SKM-1 (cell line): ENCODE measurements around the gene GPHN.

Experiments used
- DNase-seq: peaks from one replicate; lab custom pipeline; 2025; ENCODE audit not compliant: unreplicated experiment; lab: John Stamatoyannopoulos, UW

The GPHN gene

GRCh38 chr14:66916421-66916820 lies 408.5 kb downstream of the GPHN start:
- DNase-seq: no peak

DNA sequence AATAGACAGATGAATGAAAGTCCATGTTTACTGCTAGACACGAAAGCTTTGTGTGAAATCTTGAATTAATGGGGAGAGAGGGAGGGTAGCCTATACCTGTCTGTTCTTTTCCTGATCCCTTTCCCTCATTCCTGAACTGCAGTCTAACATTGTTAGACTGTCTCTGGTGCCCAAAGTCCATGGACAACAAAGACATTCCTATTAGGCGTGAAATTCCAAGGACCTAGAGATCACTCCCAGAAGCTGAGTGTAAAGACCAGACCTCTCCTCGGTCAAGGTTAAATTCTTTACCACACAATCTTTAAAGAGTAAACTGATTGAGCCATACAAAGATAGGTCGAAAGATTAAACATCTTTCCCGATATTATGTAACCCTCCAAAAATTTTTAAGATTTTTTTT lies 410.6 kb downstream of the GPHN start:
- DNase-seq: no peak

DNA sequence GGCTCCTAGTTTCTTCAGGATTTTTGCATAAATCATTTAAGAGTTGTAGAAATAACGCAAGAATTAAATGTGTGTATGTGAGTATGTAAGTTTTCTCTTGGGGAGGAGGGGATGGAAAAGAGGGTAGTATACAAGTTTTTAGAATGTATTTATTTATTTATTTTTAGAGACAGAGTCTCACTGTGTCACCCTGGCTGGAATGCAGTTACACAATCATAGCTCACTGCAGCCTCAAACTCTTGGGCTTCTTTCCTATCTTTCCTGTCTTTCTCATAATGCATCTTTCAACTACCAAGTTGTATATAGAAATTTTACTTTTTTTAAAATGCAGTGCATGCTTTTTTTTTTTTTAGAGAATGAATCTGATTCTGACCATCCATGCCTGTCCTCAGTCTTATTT lies 412.2 kb downstream of the GPHN start:
- DNase-seq: no peak

GRCh38 chr14:66923251-66923650 lies 415.3 kb downstream of the GPHN start:
- no peak for DNase-seq

DNA sequence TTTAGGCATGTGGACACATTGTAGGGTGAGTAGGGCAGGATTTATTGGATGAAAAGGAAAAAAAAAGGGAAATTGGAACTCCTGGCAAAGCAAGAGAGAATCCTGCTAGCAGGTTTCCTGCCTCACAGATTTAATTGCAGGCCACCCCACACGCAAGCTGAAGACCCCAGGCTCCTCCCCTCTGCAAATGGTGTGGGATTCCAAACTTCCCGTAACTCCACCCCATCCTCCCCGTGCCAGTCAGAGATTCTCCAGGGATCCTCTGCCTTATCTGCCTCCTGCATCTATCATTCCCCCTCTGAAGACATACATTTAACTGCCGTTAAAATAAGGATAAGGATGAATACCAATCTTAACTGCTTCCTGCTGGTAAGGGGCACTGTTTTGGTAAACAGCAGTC lies 431.5 kb downstream of the GPHN start:
- no peak for DNase-seq

DNA sequence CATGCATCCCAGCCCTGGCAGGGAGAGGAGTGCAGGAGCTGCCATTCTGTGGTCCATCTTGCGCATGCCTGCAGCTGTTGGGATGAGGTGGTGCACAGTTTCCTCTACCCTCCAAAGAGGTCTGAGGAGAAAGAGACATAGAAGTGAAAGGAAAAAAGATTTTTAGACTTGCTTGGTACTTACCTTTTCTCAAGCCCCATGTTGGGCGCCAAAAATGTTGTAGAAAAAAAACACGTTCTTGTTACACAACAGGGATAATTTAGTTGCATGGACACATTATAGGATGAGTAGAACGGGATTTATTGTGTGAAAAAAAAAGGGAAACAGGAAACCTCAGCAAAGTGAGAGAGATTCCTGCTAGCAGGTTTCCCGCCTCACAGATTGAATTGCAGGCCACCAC lies 436.9 kb downstream of the GPHN start:
- no peak for DNase-seq

- no peak for DNase-seq
Observed at GRCh38 chr14:66955159-66955558, 447.2 kb downstream of the GPHN start.

- no peak for DNase-seq
Observed at GRCh38 chr14:66959437-66960050, 451.6 kb downstream of the GPHN start.

- DNase-seq: no peak
Observed at GRCh38 chr14:66965831-66966230, 457.9 kb downstream of the GPHN start.

DNA sequence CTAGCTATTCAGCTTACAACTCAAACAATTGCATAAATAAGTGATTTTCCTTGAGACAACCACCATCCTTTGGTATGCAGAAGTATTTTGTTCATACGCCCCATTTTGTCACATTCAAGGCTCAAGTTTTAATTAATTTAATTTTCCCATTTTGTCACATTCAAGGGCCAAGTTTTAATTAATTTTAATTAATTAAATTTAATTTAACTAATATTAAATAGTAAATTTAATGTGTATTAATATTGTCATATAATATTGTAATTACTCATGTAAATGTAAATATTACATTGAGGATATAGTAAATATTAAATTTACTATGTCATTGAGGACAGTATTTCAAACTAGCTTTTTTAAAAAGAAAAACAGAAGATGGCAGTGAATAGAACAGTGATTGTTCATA lies 464.5 kb downstream of the GPHN start:
- DNase-seq: no peak

- no peak for DNase-seq
Observed at GRCh38 chr14:66974397-66975025, 466.6 kb downstream of the GPHN start.

- DNase-seq: no peak
Observed at GRCh38 chr14:66975251-66975650, 467.3 kb downstream of the GPHN start.

- DNase-seq: no peak
Observed at GRCh38 chr14:66979101-66979974, 471.4 kb downstream of the GPHN start.

GRCh38 chr14:66982247-66982646 lies 474.3 kb downstream of the GPHN start:
- DNase-seq: no peak

DNA sequence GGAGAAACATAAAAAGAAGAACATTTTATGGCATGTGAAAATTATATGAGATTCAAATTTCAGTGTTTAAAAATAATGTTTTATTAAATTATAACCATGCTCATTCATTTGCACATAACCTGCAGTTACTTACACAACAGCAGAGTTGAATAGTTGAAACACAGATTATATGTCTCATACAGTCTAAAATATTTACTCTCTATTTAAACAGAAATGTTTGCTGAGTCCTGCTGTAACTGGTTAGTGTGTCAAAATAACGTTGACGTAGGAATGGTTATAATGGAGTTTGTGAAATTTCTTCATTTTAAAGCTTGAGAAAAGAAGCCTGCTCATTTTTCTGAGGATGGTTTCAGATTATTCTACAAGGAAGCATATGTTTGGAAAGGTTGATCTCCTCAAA lies 484.8 kb downstream of the GPHN start:
- DNase-seq: no peak

DNA sequence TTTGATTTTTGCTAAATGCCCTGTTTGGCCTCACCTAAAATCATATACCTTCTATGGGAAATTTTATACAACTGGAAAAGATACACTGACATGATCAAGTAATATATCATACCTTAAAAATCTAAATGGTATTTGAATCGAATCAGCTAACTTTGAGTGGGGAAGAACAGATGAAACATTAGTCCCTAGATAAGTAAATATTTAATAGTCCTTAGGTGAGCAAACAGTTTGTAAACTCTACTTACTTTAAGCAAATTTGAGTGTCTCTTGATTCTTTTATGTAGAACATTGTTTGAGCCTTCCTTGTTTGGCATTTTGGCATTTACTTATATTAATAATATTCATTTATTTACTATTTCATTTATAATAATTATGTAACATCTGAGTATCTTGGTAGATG lies 485.6 kb downstream of the GPHN start:
- DNase-seq: no peak

- no peak for DNase-seq
Observed at GRCh38 chr14:66998013-66998412, 490.1 kb downstream of the GPHN start.

GRCh38 chr14:66999978-67000377 lies 492.0 kb downstream of the GPHN start:
- DNase-seq: no peak

- no peak for DNase-seq
Observed at GRCh38 chr14:67002994-67003753, 495.2 kb downstream of the GPHN start.

DNA sequence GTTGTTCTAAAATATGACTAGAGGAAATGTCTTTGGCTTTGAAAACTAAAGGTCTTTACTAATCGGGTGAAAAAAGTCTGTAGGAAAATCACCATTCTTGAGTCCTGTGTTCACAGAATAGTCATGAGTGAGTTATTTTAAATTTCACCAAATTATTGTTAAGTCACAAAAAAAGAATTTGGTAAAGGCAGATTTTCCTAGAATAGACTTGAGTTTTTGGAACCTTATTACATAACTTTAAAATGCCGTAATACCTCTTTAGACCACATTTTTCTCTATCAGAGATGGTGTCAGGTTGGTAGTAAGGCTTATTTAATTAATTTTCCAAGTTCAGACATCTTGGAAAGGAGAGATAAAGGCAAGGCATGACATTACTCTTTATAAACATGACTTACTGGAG lies 496.6 kb downstream of the GPHN start:
- DNase-seq: no peak

- DNase-seq: no peak
Observed at GRCh38 chr14:67010602-67011001, 502.7 kb downstream of the GPHN start.
